Measurements from ENCODE around the gene ARHGAP4. TPM values are rescaled to one million over a fixed set of nuclear protein-coding genes. Genes with fewer than 3 reads are reported as not detected.

The ARHGAP4 gene
- total and polyA plus RNA-seq, 10 of the 15 experiments (the other 5 are each of a cell fraction or from before 2014, with no cell fraction given) = 0.71 to 120 (median 44.3) TPM

DNA sequence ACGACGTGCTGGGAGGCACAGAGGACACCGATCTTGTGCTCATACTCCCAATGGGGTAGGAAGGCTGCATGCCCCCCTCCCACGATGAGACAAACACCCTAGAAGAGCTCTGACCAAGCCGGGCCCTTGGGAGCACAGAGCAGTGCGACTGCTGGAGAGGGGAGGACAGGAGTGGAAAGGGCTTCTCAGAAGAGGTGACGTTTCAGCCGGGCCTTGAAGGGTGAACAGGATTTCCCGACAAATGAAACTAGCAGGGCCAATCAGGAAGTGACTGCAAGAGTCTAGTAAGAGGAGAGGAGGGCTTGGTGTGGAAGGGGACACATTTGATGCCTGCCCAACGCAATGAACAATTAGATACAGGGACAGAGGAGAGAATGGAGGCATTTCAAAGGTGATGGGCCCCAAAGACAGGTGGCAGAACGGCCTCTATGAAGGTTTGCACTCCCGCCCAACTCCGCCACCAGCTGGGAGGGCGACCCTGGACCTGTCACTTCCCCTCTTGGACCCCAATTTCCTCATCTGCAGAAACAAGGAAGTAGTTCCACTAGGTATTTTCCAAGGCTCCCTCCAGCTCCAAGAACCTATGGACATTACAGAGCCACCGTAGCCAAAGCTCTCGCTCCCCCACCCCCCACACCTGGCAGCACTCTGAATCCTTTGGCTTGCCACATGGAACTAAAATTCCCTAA lies 41.6 kb upstream of the ARHGAP4 start:
- no peak for DNase-seq (ENCODE audit: low read depth, low spot score)
- ChIA-PET SMC1A (ENCODE audit: uncharacterized antibody, unreplicated experiment) (interaction anchor here (0.5 to 4.7 kb wide), 10 partner anchors 13 to 53 kb away, joined by 3 to 21 read pairs (median 4); partner anchors contain the start of gene ARHGAP4), POLR2A (interaction anchor here (0.9 to 7.9 kb wide), 8 partner anchors 14 to 62 kb away, joined by 3 to 68 read pairs (median 5); partner anchors contain the start of gene ARHGAP4), RAD21 (ENCODE audit: unreplicated experiment) (interaction anchor here (0.9 to 6.4 kb wide), 10 partner anchors 13 to 125 kb away, joined by 3 to 48 read pairs (median 6); partner anchors contain the start of gene ARHGAP4), CTCF (interaction anchor here (0.6 to 5.9 kb wide), 14 partner anchors 8 to 51 kb away, joined by 3 to 40 read pairs (median 4); no protein-coding TSS in a partner anchor)
- Histone ChIP-seq H4K20me1 (ENCODE audit: control insufficient read depth, insufficient read depth) (no peaks in the 10 kb centered on the region; the same call in 1 of the 2 replicates), H2AFZ (ENCODE audit: control insufficient read depth, low read depth, low read length) (no peak overlapping the region), H3K9me3 (replicated peaks; ENCODE audit: control insufficient read depth, insufficient read depth, low read length) (no peaks in the 10 kb centered on the region), H3K27me3 (replicated peaks in 1 of 2; ENCODE audit: control insufficient read depth in 2 of 2, insufficient read depth in 2 of 2, low read length in 1 of 2) (no peaks in the 10 kb centered on the region), H3K36me3 (ENCODE audit: control insufficient read depth in 2 of 2, insufficient read depth in 2 of 2, low read length in 1 of 2) (peaks cover 6 to 10% of the 10 kb centered on the region in 2 experiments), H3K4me2 (ENCODE audit: control insufficient read depth, insufficient read depth) (peak overlapping the region; percentile 81), H3K27ac (ENCODE audit: control insufficient read depth, insufficient read depth) (peak overlapping the region; percentile 50), H3K4me3 (peak overlapping the region; percentile 80), H3K79me2 (ENCODE audit: control insufficient read depth, insufficient read depth, low read length) (peaks cover 70% of the 10 kb centered on the region), H3K9ac (ENCODE audit: control insufficient read depth, insufficient read depth, low read length) (peak overlapping the region; percentile 74), H3K4me1 (ENCODE audit: control insufficient read depth, insufficient read depth, low read length) (peaks cover 9% of the 10 kb centered on the region)
- ATAC-seq = no peak
- TF ChIP-seq SUPT20H (IDR thresholded peaks at IDR 0.05; ENCODE audit: borderline replicate concordance, control insufficient read depth, low read depth, low read length) = no peak
- no peak for TF ChIP-seq IKZF2 (IDR thresholded peaks at IDR 0.05)
- TF ChIP-seq SMAD5 (IDR thresholded peaks at IDR 0.05; ENCODE audit: low read depth) = no peak
- TF ChIP-seq, protein P1, sequence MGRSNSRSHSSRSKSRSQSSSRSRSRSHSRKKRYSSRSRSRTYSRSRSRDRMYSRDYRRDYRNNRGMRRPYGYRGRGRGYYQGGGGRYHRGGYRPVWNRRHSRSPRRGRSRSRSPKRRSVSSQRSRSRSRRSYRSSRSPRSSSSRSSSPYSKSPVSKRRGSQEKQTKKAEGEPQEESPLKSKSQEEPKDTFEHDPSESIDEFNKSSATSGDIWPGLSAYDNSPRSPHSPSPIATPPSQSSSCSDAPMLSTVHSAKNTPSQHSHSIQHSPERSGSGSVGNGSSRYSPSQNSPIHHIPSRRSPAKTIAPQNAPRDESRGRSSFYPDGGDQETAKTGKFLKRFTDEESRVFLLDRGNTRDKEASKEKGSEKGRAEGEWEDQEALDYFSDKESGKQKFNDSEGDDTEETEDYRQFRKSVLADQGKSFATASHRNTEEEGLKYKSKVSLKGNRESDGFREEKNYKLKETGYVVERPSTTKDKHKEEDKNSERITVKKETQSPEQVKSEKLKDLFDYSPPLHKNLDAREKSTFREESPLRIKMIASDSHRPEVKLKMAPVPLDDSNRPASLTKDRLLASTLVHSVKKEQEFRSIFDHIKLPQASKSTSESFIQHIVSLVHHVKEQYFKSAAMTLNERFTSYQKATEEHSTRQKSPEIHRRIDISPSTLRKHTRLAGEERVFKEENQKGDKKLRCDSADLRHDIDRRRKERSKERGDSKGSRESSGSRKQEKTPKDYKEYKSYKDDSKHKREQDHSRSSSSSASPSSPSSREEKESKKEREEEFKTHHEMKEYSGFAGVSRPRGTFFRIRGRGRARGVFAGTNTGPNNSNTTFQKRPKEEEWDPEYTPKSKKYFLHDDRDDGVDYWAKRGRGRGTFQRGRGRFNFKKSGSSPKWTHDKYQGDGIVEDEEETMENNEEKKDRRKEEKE (IDR thresholded peaks at IDR 0.05) = no peak
- no peak for TF ChIP-seq STAT1 (conservative IDR thresholded peaks at IDR 0.05)
- TF ChIP-seq, protein P2, sequence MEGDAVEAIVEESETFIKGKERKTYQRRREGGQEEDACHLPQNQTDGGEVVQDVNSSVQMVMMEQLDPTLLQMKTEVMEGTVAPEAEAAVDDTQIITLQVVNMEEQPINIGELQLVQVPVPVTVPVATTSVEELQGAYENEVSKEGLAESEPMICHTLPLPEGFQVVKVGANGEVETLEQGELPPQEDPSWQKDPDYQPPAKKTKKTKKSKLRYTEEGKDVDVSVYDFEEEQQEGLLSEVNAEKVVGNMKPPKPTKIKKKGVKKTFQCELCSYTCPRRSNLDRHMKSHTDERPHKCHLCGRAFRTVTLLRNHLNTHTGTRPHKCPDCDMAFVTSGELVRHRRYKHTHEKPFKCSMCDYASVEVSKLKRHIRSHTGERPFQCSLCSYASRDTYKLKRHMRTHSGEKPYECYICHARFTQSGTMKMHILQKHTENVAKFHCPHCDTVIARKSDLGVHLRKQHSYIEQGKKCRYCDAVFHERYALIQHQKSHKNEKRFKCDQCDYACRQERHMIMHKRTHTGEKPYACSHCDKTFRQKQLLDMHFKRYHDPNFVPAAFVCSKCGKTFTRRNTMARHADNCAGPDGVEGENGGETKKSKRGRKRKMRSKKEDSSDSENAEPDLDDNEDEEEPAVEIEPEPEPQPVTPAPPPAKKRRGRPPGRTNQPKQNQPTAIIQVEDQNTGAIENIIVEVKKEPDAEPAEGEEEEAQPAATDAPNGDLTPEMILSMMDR (IDR thresholded peaks at IDR 0.05 in 2 of 3, conservative IDR thresholded peaks at IDR 0.05 in 1 of 3; ENCODE audit: control insufficient read depth in 2 of 3, extremely low read depth in 1 of 3, insufficient read depth in 1 of 3, low read depth in 3 of 3, low read length in 3 of 3) = no peak
- TF ChIP-seq HDGF (IDR thresholded peaks at IDR 0.05) = peak; percentile 37; the same call in 1 of the 2 replicates
- in situ Hi-C loops (cut with MboI) (loop anchor here (10.0 kb wide), 1 partner anchor 1013 kb away; no protein-coding TSS in a partner anchor), intact Hi-C loops (cut with micrococcal nuclease; ENCODE audit: unreplicated experiment) (no loop called here)
- 46% methylated on average over 16 of the region's 16 CpGs for WGBS (ENCODE audit: insufficient coverage, insufficient replicate concordance, low lambda C conversion rate, missing lambda C conversion rate)
- FAIRE-seq = no peak
- BruUV-seq (replicated peaks) = TSS peak; percentile 29

All from GM12878 (cell line).